Activated CD4-positive, alpha-beta T cell treated with anti-CD3 and anti-CD28 coated beads, Interleukin-10, Interleukin-2, amounts not matched to agents 100 ng/mL and 50 ng/mL, durations not matched to agents 16 hours and 8 hours (primary cell): ENCODE results near the gene ANGPT4.
"Not testable (repeated sequence)": the region's sequence is repeated elsewhere in the genome, so short reads cannot be mapped to it uniquely, and the experiment has no call there.

Experiments
- DNase-seq: peaks from one replicate; pipeline ENCODE4 v3.0.0-alpha.2; 2020

The ANGPT4 gene

DNA sequence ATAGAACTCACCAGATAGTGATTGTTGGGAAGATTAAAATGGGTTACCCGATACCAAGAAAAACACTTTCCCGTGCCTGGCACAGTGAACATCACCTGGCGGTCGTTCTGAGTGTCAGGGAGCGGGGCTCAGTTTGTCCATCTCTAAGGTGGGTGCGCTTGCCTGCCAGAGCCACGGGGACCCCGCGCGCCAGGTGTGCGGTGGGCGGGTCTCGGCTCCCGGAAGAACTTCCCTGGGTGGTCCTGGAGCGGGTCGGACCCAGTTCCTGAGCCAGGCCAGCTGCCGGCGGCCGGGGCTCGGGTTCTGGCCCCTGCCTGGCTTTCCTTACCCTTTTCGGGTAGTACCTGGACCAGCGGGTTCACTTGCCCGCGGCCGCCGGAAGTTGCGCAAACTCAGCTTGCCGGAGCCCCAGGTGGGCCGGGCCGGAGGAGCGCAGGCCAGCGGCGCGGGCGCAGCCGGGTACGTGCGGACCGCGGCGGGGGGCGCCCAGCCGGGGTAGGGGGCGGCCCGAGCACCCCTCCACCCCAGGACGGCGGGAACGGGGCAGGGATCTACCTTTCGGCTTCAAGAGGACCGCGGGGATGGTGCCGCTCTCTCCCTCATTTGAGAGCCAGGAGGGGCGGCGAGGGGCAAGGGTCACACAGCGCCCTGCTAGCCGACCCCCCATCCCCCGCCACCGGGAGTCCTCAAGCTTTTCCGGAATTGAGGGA, 75.1 kb downstream of the ANGPT4 start:
- DNase-seq: no peak

DNA sequence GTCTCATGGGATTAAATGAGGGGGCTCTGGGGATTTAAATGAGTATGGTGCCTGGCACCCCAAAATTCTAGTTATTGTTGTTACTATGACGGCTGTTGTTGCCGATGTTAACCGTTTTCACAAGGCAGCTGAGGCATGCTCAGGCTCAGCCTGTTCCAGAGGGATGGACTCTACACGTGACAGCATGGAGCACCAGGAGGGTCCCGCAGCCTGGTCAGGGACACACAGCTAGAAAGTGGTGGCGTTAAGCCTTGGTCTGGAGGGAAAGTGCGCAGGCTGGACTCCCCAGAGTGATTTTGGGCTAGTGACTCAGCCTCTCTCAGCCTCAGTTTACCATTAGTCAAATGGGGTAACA, 75.7 kb downstream of the ANGPT4 start:
- DNase-seq: no peak

- DNase-seq: no peak
These were observed 76.5 kb downstream of the ANGPT4 start for GRCh38 chr20:839626-840025.

GRCh38 chr20:839015-839414, 77.1 kb downstream of the ANGPT4 start:
- DNase-seq: no peak

- peak; percentile 60 for DNase-seq
These were observed 79.9 kb downstream of the ANGPT4 start for GRCh38 chr20:836190-836589.

DNA sequence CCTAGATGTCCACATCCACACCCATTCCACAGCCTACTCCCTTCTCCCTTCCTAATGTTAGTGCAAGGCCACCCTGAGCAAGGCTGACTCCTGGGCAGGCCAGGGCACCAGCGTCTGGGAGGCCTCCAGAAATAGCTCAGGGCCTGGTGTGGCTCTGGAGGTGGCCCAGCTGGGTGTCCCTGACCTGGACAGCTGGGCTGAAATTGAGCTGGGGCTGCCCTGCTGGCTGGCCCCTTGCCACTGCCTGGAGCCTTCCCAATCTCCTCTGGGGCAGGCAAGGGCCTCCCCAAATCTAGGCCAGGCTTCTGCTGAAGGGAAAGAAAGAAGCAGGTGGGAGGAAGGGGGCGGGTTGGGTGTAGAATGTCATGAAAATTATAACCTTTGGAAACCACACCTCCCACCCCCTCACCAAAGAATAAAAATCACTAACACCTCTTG, 80.5 kb downstream of the ANGPT4 start:
- no peak for DNase-seq

DNA sequence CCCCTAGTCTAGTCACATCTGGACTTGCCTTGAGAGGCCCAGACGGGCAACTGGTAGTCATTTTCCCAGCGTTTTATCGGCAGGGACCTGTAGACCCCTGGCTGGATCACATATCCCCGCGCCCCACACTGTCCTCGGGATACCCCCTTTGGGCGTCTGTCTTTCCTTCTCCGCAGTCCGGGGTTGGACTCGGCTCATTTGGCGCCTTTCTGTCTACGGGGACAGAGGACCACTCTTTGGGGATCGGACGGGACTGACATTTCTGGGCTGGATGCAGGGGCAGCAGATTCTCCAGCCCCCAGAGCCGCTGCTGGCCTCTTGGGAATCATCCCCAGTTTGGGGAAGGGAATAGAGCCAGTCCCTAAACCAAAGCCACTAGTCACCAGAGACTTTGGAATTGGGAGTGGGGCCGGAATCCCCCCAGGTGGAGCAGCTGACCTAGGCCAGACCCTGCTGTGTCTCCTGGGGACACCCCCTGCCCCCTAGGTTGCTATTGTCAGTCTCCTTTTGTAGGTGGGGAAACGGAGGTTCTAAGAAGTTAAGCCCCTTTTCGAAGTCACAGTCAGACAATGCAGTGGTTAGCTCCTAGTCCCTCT, 81.9 kb downstream of the ANGPT4 start:
- no peak for DNase-seq

- peak; percentile 96 for DNase-seq
These were observed 82.5 kb downstream of the ANGPT4 start, which contains the start of gene FAM110A for GRCh38 chr20:833450-834150. Gene FAM110A, plus strand, starts transcription at chr20:833715. Its CDS starts 11,090 bp downstream, at chr20:844805.

- no peak for DNase-seq
These were observed 83.0 kb downstream of the ANGPT4 start for GRCh38 chr20:833121-833449.

- no peak for DNase-seq
These were observed 84.2 kb downstream of the ANGPT4 start for GRCh38 chr20:831956-832355.

DNA sequence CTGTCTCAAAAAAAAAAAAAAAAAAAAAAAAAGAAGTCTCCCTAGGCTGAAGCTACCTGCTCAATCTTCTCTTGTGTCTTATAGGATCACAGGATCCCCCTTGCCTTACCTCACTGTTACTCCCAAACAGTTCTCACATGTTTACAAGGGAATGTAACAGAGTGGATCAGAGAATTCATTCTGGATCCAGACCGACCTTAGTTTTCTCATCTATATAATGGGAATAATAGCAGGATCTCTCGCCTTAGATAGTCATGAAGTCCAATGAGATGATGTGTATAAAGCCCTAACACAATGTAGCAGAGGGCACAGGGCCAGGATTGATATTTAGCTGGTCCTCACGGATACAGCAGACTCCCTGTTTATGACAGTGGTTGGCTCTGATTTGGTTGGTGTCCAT, 84.9 kb downstream of the ANGPT4 start:
- DNase-seq: no peak

GRCh38 chr20:830011-830521, 86.1 kb downstream of the ANGPT4 start:
- DNase-seq: no peak

DNA sequence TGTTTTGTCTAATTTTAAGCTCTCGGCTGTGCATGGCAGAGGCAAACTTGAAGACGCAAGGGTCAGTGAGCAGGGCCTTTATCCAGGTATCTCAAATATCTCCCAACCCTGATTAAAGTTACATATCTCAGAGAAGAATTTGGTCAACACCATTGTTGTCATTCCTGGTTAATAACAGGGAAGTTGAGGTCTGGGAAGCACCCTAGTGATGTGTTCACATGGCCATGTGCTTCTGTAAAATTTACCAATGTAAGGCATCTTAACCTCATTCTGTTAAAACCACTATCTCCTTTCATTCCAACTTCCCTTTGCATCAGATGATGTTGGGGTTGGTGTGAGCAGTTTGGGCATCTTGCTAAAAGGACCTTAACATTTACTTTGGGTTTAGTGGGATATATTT, 86.6 kb downstream of the ANGPT4 start:
- DNase-seq: no peak

- DNase-seq: peak; percentile 55
These were observed 87.1 kb downstream of the ANGPT4 start for GRCh38 chr20:828987-829386.

DNA sequence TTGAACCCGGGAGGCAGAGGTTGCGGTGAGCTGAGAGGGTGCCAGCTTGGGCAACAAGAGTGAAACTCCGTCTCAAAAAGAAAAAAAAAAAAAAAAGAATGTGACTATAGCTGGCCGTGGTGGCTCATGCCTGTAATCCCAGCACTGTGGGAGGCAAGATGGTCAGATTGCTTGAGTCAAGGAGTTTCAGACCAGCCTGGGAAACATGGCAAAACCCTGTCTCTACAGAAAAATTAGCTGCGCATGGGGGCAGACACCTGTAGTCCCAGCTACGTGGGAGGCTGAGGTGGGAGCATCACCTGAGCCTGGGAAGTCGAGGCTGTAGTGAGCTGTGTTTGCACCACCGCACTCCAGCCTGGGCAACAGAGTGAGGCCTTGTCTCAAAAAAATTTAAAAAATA, 88.2 kb downstream of the ANGPT4 start:
- not testable (repeated sequence) for DNase-seq

- no peak for DNase-seq
These were observed 89.3 kb downstream of the ANGPT4 start for GRCh38 chr20:826695-827323.

DNA sequence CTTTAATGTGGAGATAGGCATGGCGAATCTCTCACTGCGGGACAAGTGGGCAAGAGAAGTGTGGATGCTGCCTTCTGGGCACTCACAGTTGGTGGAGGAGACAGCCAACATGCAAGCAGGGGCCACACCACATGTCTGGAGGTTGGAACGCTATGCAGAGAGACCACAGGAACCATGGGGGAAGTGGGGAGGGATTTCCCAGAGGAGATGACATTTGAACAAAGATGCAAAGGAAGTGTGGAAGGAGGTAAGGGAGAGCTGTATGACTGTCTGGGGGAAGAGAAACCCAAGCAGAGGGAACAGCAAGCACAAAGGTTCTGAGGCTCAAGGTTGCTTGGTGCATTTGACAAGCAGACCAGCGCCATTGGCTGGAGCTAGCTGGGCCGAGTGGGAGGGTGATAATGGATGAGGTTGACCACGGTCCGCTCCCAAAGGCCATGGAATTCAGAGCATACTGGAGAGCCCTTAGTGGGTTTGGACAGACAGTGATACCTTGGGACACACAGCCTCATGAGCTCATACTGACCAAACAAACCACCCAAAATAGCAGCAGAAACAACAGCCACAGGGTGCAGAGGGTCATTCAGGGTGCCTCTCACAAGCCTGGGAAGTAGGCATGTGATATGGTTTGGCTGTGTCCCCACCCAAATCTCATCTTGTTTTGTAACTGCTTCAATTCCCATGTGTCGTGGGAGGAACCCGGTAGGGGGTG, 90.3 kb downstream of the ANGPT4 start:
- DNase-seq: no peak

DNA sequence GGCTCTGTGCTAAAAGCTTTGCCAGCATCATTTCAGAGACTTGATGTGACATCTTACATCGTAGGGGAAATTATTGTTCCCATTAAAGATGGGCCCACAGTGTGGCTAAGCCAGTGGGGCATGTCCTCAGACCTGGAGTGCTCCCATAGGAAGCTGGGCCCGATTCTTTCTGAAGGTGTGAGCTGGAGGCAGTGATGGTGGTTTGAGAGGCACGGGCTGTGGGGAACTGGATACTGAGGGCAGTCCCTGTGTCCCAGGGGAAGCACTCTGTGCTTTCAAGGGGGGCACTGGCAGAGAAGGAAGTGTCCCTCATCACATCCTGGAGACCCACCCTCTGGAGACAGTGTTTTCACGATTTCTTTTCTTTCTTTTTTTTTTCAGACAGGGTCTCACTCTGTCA, 91.2 kb downstream of the ANGPT4 start:
- DNase-seq: no peak

GRCh38 chr20:824490-824889, 91.6 kb downstream of the ANGPT4 start:
- no peak for DNase-seq

DNA sequence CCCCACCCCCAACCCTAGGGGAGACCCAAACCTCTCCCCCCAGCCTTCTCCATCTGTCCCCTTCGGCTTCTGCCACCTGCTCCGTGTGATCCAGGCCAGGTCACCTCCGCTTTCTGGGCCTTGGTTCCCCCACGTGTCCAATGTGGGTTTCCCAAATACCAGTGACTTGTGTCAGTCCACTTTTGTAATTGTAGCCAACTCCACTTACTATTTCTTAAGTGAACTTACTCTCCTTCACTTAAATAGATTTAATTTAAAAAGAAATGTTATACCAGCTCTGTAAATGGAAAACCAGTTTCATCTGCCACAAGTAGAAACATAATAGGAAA, 92.6 kb downstream of the ANGPT4 start:
- no peak for DNase-seq

DNA sequence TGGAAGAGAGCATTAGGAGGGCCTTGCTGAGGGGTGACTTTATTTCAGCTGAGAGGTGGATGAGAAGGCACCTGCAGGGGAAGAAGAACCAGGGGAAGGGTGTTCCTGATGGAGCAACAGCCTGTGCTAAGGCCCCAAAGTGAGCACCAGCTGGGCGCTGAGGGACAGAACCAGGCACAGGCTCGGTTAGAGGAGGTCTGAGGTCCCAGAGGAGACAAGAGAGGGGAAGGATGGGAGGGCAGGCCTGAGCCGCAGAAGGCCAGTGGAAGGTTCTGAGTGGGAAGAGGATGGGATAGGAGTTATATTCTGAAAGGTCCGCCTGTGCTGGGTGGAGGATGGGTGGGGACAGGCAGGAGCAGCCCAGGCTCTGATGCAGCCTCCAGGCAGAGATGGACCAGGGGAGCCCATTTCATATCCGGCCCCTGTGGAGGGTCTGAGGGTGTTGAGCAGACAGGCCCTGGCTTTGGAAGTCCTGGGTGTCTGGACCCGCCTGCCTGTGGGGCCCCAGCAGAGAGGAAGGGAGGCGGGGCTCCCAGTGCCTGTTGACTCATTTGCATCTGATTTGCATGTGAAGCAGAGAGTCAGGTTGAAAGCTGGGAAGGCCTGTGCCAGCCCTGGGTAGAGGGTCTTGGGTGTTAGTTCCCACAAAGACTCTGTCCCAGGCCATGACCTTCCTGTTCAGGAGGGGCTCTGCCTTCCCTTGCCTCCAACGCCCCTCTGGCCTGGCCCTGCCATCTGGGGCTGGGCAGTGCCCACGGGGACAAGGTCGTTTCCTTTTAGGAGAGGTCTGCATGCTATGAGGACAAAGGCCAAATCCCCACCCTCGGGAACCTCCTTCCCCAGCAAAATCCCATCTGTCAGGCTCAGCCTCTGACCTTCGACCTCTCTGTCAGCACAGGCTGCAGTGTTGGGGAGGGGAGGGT, 93.2 kb downstream of the ANGPT4 start:
- DNase-seq: no peak

GRCh38 chr20:821731-822065, 94.4 kb downstream of the ANGPT4 start:
- DNase-seq: no peak
